Measurements from ENCODE around the gene MYH6. TPM values are rescaled to one million over a fixed set of nuclear protein-coding genes. Genes with fewer than 3 reads are reported as not detected.

Gene MYH6
- polyA plus RNA-seq, 3 donors = not detected

DNA sequence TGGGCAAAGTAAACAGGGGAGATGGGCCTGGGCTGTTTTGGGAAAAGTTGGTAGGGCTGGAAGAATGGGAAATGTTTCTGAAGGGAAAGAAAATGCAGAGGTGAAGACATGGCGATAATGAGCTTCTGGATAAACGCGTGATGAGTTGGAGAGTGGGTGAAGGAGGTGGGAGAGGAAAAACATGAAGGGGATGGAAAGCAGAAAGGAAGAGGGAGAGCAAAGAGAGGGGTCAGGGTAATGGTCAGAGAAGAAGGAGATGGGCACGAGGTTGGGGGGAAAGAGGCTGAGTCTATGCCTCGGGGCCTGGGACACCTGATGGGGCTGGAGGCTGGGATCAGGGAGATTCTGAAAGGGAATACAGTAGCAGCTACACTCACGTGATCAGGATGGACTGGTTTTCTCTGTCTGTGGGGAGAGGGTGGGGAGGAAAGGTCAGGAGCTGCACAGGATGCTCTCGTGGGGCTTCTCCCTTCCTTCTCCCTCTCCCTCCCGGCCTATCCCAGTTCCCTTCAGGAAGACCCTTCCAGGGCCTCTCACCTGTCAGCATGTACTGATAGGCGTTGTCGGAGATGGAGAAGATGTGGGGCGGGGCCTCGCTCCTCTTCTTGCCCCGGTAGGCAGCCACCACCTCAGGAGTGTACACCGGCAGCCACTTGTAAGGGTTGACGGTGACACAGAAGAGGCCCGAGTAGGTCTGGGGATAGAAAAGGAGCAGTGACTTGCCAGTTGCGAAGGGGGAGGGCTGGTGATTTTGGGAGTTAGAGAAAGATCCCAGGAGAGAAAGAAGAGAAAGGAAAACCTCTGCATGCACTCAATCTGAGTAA lies 24.2 kb upstream of the MYH6 start:
- DNase-seq = no peak
- H3K4me1 ChIP-seq (ENCODE audit: control insufficient read depth in 1 of 2, insufficient read depth in 2 of 2, low read length in 2 of 2) = no peaks in the 10 kb centered on the region
- H3K4me3 Mint-ChIP-seq = no peak overlapping the region
- H3K4me3 ChIP-seq (replicated peaks in 1 of 3; ENCODE audit: low read depth in 2 of 3, low read length in 3 of 3) = no peak overlapping the region
- H3K27ac ChIP-seq (ENCODE audit: low read depth in 1 of 2, low read length in 2 of 2) = no peak overlapping the region
- H3K36me3 Mint-ChIP-seq = no peaks in the 10 kb centered on the region
- H2AFZ ChIP-seq (ENCODE audit: insufficient read depth, low read depth, low read length, poor library complexity, severe bottlenecking) = no peak overlapping the region
- no peak overlapping the region for H3K9ac ChIP-seq (ENCODE audit: insufficient read depth, low read length, poor library complexity, severe bottlenecking)
- H3K4me1 Mint-ChIP-seq = no peaks in the 10 kb centered on the region
- no peak overlapping the region for H3K27ac Mint-ChIP-seq
- TF ChIP-seq, protein P1, sequence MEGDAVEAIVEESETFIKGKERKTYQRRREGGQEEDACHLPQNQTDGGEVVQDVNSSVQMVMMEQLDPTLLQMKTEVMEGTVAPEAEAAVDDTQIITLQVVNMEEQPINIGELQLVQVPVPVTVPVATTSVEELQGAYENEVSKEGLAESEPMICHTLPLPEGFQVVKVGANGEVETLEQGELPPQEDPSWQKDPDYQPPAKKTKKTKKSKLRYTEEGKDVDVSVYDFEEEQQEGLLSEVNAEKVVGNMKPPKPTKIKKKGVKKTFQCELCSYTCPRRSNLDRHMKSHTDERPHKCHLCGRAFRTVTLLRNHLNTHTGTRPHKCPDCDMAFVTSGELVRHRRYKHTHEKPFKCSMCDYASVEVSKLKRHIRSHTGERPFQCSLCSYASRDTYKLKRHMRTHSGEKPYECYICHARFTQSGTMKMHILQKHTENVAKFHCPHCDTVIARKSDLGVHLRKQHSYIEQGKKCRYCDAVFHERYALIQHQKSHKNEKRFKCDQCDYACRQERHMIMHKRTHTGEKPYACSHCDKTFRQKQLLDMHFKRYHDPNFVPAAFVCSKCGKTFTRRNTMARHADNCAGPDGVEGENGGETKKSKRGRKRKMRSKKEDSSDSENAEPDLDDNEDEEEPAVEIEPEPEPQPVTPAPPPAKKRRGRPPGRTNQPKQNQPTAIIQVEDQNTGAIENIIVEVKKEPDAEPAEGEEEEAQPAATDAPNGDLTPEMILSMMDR (IDR thresholded peaks at IDR 0.05) = no peak
- no peak overlapping the region for H3K4me2 ChIP-seq (replicated peaks; ENCODE audit: extremely low read depth, low read length, poor library complexity, severe bottlenecking)
- H3K79me2 ChIP-seq (ENCODE audit: insufficient read depth, low read length) = no peaks in the 10 kb centered on the region
- peaks cover 3 to 8% (median 8%) of the 10 kb centered on the region in 3 donors for H3K27me3 Mint-ChIP-seq (ENCODE audit: low read depth in 3 of 3)
- H3K9me3 Mint-ChIP-seq = no peaks in the 10 kb centered on the region
- no peaks in the 10 kb centered on the region for H3K36me3 ChIP-seq (replicated peaks in 1 of 2; ENCODE audit: control insufficient read depth in 1 of 2, insufficient read depth in 2 of 2, low read length in 2 of 2)
- no peaks in the 10 kb centered on the region for H3K27me3 ChIP-seq (ENCODE audit: control insufficient read depth in 2 of 2, insufficient read depth in 2 of 2, low read length in 2 of 2)
- intact Hi-C loops (cut with micrococcal nuclease) = no loop called here
- H4K20me1 ChIP-seq (ENCODE audit: insufficient read depth, low read length) = no peaks in the 10 kb centered on the region
- H3K9me3 ChIP-seq (replicated peaks in 1 of 2; ENCODE audit: control insufficient read depth in 1 of 2, insufficient read depth in 1 of 2, low read length in 2 of 2) = no peaks in the 10 kb centered on the region
- 95% methylated on average over 13 of the region's 17 CpGs for WGBS (ENCODE audit: insufficient coverage)

GRCh38 chr14:23431486-23431885 lies 23.4 kb upstream of the MYH6 start:
- H3K9ac ChIP-seq (ENCODE audit: insufficient read depth, low read length, poor library complexity, severe bottlenecking) = no peak overlapping the region
- H3K27ac ChIP-seq (ENCODE audit: low read depth in 1 of 2, low read length in 2 of 2) = no peak overlapping the region
- no peaks in the 10 kb centered on the region for H3K4me1 Mint-ChIP-seq
- H3K27me3 Mint-ChIP-seq (ENCODE audit: low read depth in 3 of 3) = peaks cover 5 to 8% (median 6%) of the 10 kb centered on the region in 3 donors
- intact Hi-C loops (cut with micrococcal nuclease) = no loop called here
- H3K9me3 ChIP-seq (replicated peaks in 1 of 2; ENCODE audit: control insufficient read depth in 1 of 2, insufficient read depth in 1 of 2, low read length in 2 of 2) = no peaks in the 10 kb centered on the region
- no peak overlapping the region for H3K4me3 ChIP-seq (replicated peaks in 1 of 3; ENCODE audit: low read depth in 2 of 3, low read length in 3 of 3)
- no peak overlapping the region for H3K4me3 Mint-ChIP-seq
- WGBS (ENCODE audit: insufficient coverage) = 91% methylated on average over 10 of the region's 10 CpGs
- no peaks in the 10 kb centered on the region for H3K36me3 ChIP-seq (replicated peaks in 1 of 2; ENCODE audit: control insufficient read depth in 1 of 2, insufficient read depth in 2 of 2, low read length in 2 of 2)
- H3K4me1 ChIP-seq (ENCODE audit: control insufficient read depth in 1 of 2, insufficient read depth in 2 of 2, low read length in 2 of 2) = no peaks in the 10 kb centered on the region
- TF ChIP-seq, protein P1 (IDR thresholded peaks at IDR 0.05) = no peak
- no peaks in the 10 kb centered on the region for H3K27me3 ChIP-seq (ENCODE audit: control insufficient read depth in 2 of 2, insufficient read depth in 2 of 2, low read length in 2 of 2)
- H3K79me2 ChIP-seq (ENCODE audit: insufficient read depth, low read length) = no peaks in the 10 kb centered on the region
- no peak for DNase-seq
- no peak overlapping the region for H3K4me2 ChIP-seq (replicated peaks; ENCODE audit: extremely low read depth, low read length, poor library complexity, severe bottlenecking)
- no peaks in the 10 kb centered on the region for H3K9me3 Mint-ChIP-seq
- no peak overlapping the region for H3K27ac Mint-ChIP-seq
- H2AFZ ChIP-seq (ENCODE audit: insufficient read depth, low read depth, low read length, poor library complexity, severe bottlenecking) = no peak overlapping the region
- no peaks in the 10 kb centered on the region for H3K36me3 Mint-ChIP-seq
- H4K20me1 ChIP-seq (ENCODE audit: insufficient read depth, low read length) = no peaks in the 10 kb centered on the region
